Measurements from ENCODE around the gene CIBAR2.

The CIBAR2 gene

GRCh38 chr16:85112364-85112763, at the start of gene CIBAR2:
CIBAR2 (minus strand) TSS chr16:85112472; CDS start chr16:85112352, 120 bp downstream.
- no peak for DNase-seq

GRCh38 chr16:85159179-85159980, 47.1 kb upstream of the CIBAR2 start:
- no peak for DNase-seq

- DNase-seq, result no peak
Observed at GRCh38 chr16:85158743-85159178, 46.5 kb upstream of the CIBAR2 start.

GRCh38 chr16:85157813-85158742, 45.8 kb upstream of the CIBAR2 start:
- no peak for DNase-seq

GRCh38 chr16:85157372-85157771, 45.1 kb upstream of the CIBAR2 start:
- no peak for DNase-seq

GRCh38 chr16:85156869-85157268, 44.6 kb upstream of the CIBAR2 start:
- no peak for DNase-seq

GRCh38 chr16:85156440-85156839, 44.2 kb upstream of the CIBAR2 start:
- no peak for DNase-seq

GRCh38 chr16:85153656-85154091, 41.4 kb upstream of the CIBAR2 start:
- no peak for DNase-seq

- no peak for DNase-seq
Observed at GRCh38 chr16:85153046-85153445, 40.8 kb upstream of the CIBAR2 start.

- no peak for DNase-seq
Observed at GRCh38 chr16:85152414-85153030, 40.2 kb upstream of the CIBAR2 start.

- DNase-seq, result no peak
Observed at GRCh38 chr16:85151603-85152413, 39.5 kb upstream of the CIBAR2 start.

GRCh38 chr16:85151079-85151602, 38.9 kb upstream of the CIBAR2 start:
- no peak for DNase-seq

- DNase-seq, result no peak
Observed at GRCh38 chr16:85150331-85150940, 38.2 kb upstream of the CIBAR2 start.

GRCh38 chr16:85149776-85150175, 37.5 kb upstream of the CIBAR2 start:
- DNase-seq, result no peak

GRCh38 chr16:85148931-85149330, 36.7 kb upstream of the CIBAR2 start:
- DNase-seq, result no peak

- no peak for DNase-seq
Observed at GRCh38 chr16:85146922-85147651, 34.8 kb upstream of the CIBAR2 start.

- no peak for DNase-seq
Observed at GRCh38 chr16:85146532-85146797, 34.2 kb upstream of the CIBAR2 start.

GRCh38 chr16:85145734-85146531, 33.7 kb upstream of the CIBAR2 start:
- DNase-seq, result no peak

- no peak for DNase-seq
Observed at GRCh38 chr16:85145188-85145587, 32.9 kb upstream of the CIBAR2 start.

All from activated CD4-positive, CD25-positive, alpha-beta regulatory T cell (primary cell).